ENCODE data around the gene SCFD2. TPM values are rescaled to one million over a fixed set of nuclear protein-coding genes. Genes with fewer than 3 reads are reported as not detected.

SCFD2 gene
- total and polyA plus RNA-seq, 10 of the 15 experiments (the other 5 are each of a cell fraction or from before 2014, with no cell fraction given): 4.8 to 37.6 (median 24.9) TPM

GRCh38 chr4:53232371-53232770 is 133.5 kb downstream of the SCFD2 start:
- no peaks in the 10 kb centered on the region for H3K9me3 ChIP-seq (replicated peaks; ENCODE audit: control insufficient read depth, insufficient read depth, low read length)
- WGBS (ENCODE audit: insufficient coverage, insufficient replicate concordance, low lambda C conversion rate, missing lambda C conversion rate): 97% methylated on average over 2 of the region's 2 CpGs
- no TSS peak for BruUV-seq (replicated peaks)
- no peaks in the 10 kb centered on the region; a peak in 1 of 4 replicates for H3K36me3 ChIP-seq (ENCODE audit: control insufficient read depth in 2 of 2, insufficient read depth in 2 of 2, low read length in 1 of 2)
- ChIA-PET POLR2A (no interaction called here), CTCF (no interaction called here), RAD21 (ENCODE audit: unreplicated experiment) (no interaction called here), SMC1A (ENCODE audit: uncharacterized antibody, unreplicated experiment) (interaction anchor here (1.2 kb wide), 1 partner anchor 14 kb away, joined by 3 read pairs; no protein-coding TSS in a partner anchor)
- H3K4me3 ChIP-seq: no peak overlapping the region
- H3K4me2 ChIP-seq (ENCODE audit: control insufficient read depth, insufficient read depth): no peak overlapping the region
- H3K9ac ChIP-seq (ENCODE audit: control insufficient read depth, insufficient read depth, low read length): no peak overlapping the region
- DNase-seq (ENCODE audit: low read depth, low spot score) (no peak), FAIRE-seq (no peak), ATAC-seq (no peak)
- intact Hi-C loops (cut with micrococcal nuclease; ENCODE audit: unreplicated experiment): loop anchor here (10.0 kb wide), 1 partner anchor 52 kb away; no protein-coding TSS in a partner anchor
- peaks cover 7% of the 10 kb centered on the region; the same call in 1 of the 2 replicates for H3K4me1 ChIP-seq (ENCODE audit: control insufficient read depth, insufficient read depth, low read length)
- no peak overlapping the region for H2AFZ ChIP-seq (ENCODE audit: control insufficient read depth, low read depth, low read length)
- in situ Hi-C loops (cut with MboI): no loop called here
- no peak overlapping the region for H3K27ac ChIP-seq (ENCODE audit: control insufficient read depth, insufficient read depth)
- H4K20me1 ChIP-seq (ENCODE audit: control insufficient read depth, insufficient read depth): no peaks in the 10 kb centered on the region
- H3K27me3 ChIP-seq (replicated peaks in 1 of 2; ENCODE audit: control insufficient read depth in 2 of 2, insufficient read depth in 2 of 2, low read length in 1 of 2): no peaks in the 10 kb centered on the region
- H3K79me2 ChIP-seq (ENCODE audit: control insufficient read depth, insufficient read depth, low read length): no peaks in the 10 kb centered on the region
- no peak for TF ChIP-seq STAT3 (IDR thresholded peaks at IDR 0.05; ENCODE audit: low read depth, low read length)
- TF ChIP-seq, protein P1, sequence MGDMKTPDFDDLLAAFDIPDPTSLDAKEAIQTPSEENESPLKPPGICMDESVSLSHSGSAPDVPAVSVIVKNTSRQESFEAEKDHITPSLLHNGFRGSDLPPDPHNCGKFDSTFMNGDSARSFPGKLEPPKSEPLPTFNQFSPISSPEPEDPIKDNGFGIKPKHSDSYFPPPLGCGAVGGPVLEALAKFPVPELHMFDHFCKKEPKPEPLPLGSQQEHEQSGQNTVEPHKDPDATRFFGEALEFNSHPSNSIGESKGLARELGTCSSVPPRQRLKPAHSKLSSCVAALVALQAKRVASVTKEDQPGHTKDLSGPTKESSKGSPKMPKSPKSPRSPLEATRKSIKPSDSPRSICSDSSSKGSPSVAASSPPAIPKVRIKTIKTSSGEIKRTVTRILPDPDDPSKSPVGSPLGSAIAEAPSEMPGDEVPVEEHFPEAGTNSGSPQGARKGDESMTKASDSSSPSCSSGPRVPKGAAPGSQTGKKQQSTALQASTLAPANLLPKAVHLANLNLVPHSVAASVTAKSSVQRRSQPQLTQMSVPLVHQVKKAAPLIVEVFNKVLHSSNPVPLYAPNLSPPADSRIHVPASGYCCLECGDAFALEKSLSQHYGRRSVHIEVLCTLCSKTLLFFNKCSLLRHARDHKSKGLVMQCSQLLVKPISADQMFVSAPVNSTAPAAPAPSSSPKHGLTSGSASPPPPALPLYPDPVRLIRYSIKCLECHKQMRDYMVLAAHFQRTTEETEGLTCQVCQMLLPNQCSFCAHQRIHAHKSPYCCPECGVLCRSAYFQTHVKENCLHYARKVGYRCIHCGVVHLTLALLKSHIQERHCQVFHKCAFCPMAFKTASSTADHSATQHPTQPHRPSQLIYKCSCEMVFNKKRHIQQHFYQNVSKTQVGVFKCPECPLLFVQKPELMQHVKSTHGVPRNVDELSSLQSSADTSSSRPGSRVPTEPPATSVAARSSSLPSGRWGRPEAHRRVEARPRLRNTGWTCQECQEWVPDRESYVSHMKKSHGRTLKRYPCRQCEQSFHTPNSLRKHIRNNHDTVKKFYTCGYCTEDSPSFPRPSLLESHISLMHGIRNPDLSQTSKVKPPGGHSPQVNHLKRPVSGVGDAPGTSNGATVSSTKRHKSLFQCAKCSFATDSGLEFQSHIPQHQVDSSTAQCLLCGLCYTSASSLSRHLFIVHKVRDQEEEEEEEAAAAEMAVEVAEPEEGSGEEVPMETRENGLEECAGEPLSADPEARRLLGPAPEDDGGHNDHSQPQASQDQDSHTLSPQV (IDR thresholded peaks at IDR 0.05): no peak
- no peak for TF ChIP-seq MTA3 (IDR thresholded peaks at IDR 0.05; ENCODE audit: borderline replicate concordance, low read length)
- TF ChIP-seq, protein P2, sequence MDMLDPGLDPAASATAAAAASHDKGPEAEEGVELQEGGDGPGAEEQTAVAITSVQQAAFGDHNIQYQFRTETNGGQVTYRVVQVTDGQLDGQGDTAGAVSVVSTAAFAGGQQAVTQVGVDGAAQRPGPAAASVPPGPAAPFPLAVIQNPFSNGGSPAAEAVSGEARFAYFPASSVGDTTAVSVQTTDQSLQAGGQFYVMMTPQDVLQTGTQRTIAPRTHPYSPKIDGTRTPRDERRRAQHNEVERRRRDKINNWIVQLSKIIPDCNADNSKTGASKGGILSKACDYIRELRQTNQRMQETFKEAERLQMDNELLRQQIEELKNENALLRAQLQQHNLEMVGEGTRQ (IDR thresholded peaks at IDR 0.05; ENCODE audit: borderline replicate concordance, low read depth, low read length): no peak
- no peak for TF ChIP-seq EED (IDR thresholded peaks at IDR 0.05; ENCODE audit: low read depth)
- no peak for TF ChIP-seq CHD4 (IDR thresholded peaks at IDR 0.05)
- TF ChIP-seq ZBTB40 (IDR thresholded peaks at IDR 0.05; ENCODE audit: borderline replicate concordance): no peak
- no peak for TF ChIP-seq BCL11A (IDR thresholded peaks at IDR 0.05; ENCODE audit: low read depth, low read length)
- no peak for TF ChIP-seq NFYA (IDR thresholded peaks at IDR 0.05; ENCODE audit: borderline replicate concordance, low read depth, low read length)
- TF ChIP-seq, protein P3, sequence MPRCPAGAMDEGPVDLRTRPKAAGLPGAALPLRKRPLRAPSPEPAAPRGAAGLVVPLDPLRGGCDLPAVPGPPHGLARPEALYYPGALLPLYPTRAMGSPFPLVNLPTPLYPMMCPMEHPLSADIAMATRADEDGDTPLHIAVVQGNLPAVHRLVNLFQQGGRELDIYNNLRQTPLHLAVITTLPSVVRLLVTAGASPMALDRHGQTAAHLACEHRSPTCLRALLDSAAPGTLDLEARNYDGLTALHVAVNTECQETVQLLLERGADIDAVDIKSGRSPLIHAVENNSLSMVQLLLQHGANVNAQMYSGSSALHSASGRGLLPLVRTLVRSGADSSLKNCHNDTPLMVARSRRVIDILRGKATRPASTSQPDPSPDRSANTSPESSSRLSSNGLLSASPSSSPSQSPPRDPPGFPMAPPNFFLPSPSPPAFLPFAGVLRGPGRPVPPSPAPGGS (IDR thresholded peaks at IDR 0.05; ENCODE audit: borderline replicate concordance, insufficient read depth, low read depth, low read length, poor library complexity, severe bottlenecking): no peak
- TF ChIP-seq TCF12 (IDR thresholded peaks at IDR 0.05; ENCODE audit: low read depth, low read length): no peak
